A549 (cell line): Measurements from ENCODE around the gene CYP20A1. TPM values are rescaled to one million over a fixed set of nuclear protein-coding genes. Genes with fewer than 3 reads are reported as not detected.
A peak's percentile ranks its signal among the peaks of the same experiment; 100 is the strongest.
"Not testable (repeated sequence)": the region's sequence is repeated elsewhere in the genome, so short reads cannot be mapped to it uniquely, and the experiment has no call there.

Source experiments
- ATAC-seq, 2 experiments: fragments of 200-7000 bp in 1 of 2; fragments of >200 bp in 1 of 2; cut with Nextera tagmentation in 1 of 2; cut with Tn5 transposase in 1 of 2; 3 replicates each; pipeline versions ENCODE4 v1.8.0 to v1.9.1; 2018 to 2020; ENCODE audit warnings: mild to moderate bottlenecking in 1 of 2, moderate library complexity in 1 of 2
- CTCF ChIA-PET: fragments of 300-600 bp; sonication (Branson Sonifier 250); formaldehyde crosslinking; extraction: SDS; loops from one replicate; lab custom pipeline; 2021; ENCODE audit warnings: antibody characterized with exemption, inconsistent platforms; lab: Yijun Ruan, JAX
- POLR2A ChIA-PET: fragments of 350-600 bp; formaldehyde crosslinking; extraction: SDS; loops from one replicate; lab custom pipeline; 2021; ENCODE audit warnings: antibody characterized with exemption, inconsistent platforms; lab: Yijun Ruan, JAX
- DNase-seq, 2 experiments: peaks; one replicate each; pipeline versions ENCODE4 v3.0.0 to v3.0.0-alpha.2; 2011 to 2016; ENCODE audit warnings: low read depth in 1 of 2, low spot score in 1 of 2
- FAIRE-seq: peaks from 2 replicates; lab custom pipeline; 2011; peaks lifted over from hg19 to GRCh38; lab: Jason Lieb, UNC
- H3K27ac ChIP-seq, 2 experiments: fragments of >200 bp; sonication (Bioruptor Twin); formaldehyde crosslinking; 3 replicates each; pipeline ENCODE4 v1.5.1; 2016 to 2017
- H3K4me1 ChIP-seq: fragments of >200 bp; sonication (Bioruptor Twin); formaldehyde crosslinking; 3 replicates; pipeline ENCODE4 v1.6.1; 2016
- H3K4me2 ChIP-seq: fragments of >200 bp; sonication (Bioruptor Twin); formaldehyde crosslinking; 3 replicates; pipeline ENCODE4 v1.6.1; 2016
- H3K4me3 ChIP-seq: fragments of >200 bp; sonication (Bioruptor Twin); formaldehyde crosslinking; 3 replicates; pipeline ENCODE4 v1.5.1; 2016
- H3K9me3 ChIP-seq: fragments of >200 bp; sonication (Bioruptor Twin); formaldehyde crosslinking; 3 replicates; pipeline ENCODE4 v1.6.1; 2016
- BCL3 ChIP-seq: fragments of >200 bp; sonication (Bioruptor Twin); formaldehyde crosslinking; IDR thresholded peaks from 3 replicates; pipeline ENCODE4 v1.6.1; 2016
- E2F6 ChIP-seq: IDR thresholded peaks from 2 replicates; pipeline ENCODE4 v1.6.1; 2012; ENCODE audit warnings: low read depth, borderline replicate concordance
- FOSL2 ChIP-seq, 2 experiments: fragments of 450-650 bp in 1 of 2; fragments of >200 bp in 1 of 2; sonication (Bioruptor Twin) in 1 of 2; formaldehyde crosslinking; IDR thresholded peaks; 2 replicates each; pipeline versions ENCODE4 v1.5.0 to v1.6.1; 2016 to 2020; ENCODE audit warnings: mild to moderate bottlenecking in 1 of 2, moderate library complexity in 1 of 2
- HDAC2 ChIP-seq: fragments of 200-600 bp; sonication (generic); IDR thresholded peaks from 2 replicates; pipeline ENCODE4 v1.6.1; 2016
- HOXB5 ChIP-seq: fragments of 250-450 bp; sonication (Bioruptor Pico); IDR thresholded peaks from 2 replicates; pipeline ENCODE4 v1.5.0; 2020; ENCODE audit warnings: mild to moderate bottlenecking, moderate library complexity
- JUN ChIP-seq, 2 experiments: fragments of >200 bp; sonication (Bioruptor Twin); formaldehyde crosslinking; IDR thresholded peaks; 2 replicates in 1 of 2; 3 replicates in 1 of 2; pipeline ENCODE4 v1.6.1; 2016 to 2017
- KDM5A ChIP-seq: fragments of 200-600 bp; sonication (generic); IDR thresholded peaks from 2 replicates; pipeline ENCODE4 v1.6.1; 2016; ENCODE audit warnings: antibody characterized with exemption, mild to moderate bottlenecking
- MAFK ChIP-seq: fragments of 450-650 bp; IDR thresholded peaks from 2 replicates; pipeline ENCODE4 v1.6.1; 2014; ENCODE audit not compliant: partially characterized antibody
- MAZ ChIP-seq: fragments of 150-350 bp; IDR thresholded peaks from 2 replicates; pipeline ENCODE4 v1.6.1; 2014; ENCODE audit warnings: antibody characterized with exemption, low read depth, low read length, borderline replicate concordance
- ZC3H11A ChIP-seq: fragments of 450-650 bp; IDR thresholded peaks from 2 replicates; pipeline ENCODE4 v1.6.1; 2014; ENCODE audit warnings: antibody characterized with exemption, mild to moderate bottlenecking
- ZSCAN20 ChIP-seq: fragments of 250-450 bp; sonication (Bioruptor Pico); IDR thresholded peaks from 2 replicates; pipeline ENCODE4 v1.8.0; 2022; ENCODE audit warnings: mild to moderate bottlenecking, moderate library complexity
- WGBS: methylation state at CpG from one replicate; pipeline ENCODE4 v1.1.6; 2017; ENCODE audit errors: missing lambda C conversion rate; 5-methylcytosine and 5-hydroxymethylcytosine counted together
- polyA plus RNA-seq, 4 experiments: library from polyadenylated mRNA; depleted of rRNA in 3 of 4; stranded (reverse); fragments of >200 nt; fragmentation: RNase III in 1 of 4; extraction: RNeasy Plus Mini Kit Qiagen cat#74134 plus additional on column Dnase treatment in 1 of 4; gene quantifications; 2 replicates in 3 of 4; 3 replicates in 1 of 4; pipeline ENCODE4 v1.2.3, GENCODE V29; 2011 to 2017
- TF ChIP-seq, protein P1 (sequence below): fragments of >200 bp; sonication (Bioruptor Twin); formaldehyde crosslinking; IDR thresholded peaks from 2 replicates; pipeline ENCODE4 v1.6.1; 2016
- TF ChIP-seq, protein P2 (sequence below): fragments of 200-600 bp; sonication (generic); IDR thresholded peaks from 2 replicates; pipeline ENCODE4 v1.6.1; 2016; ENCODE audit warnings: antibody characterized with exemption, mild to moderate bottlenecking, moderate library complexity
- TF ChIP-seq, protein P3 (sequence below): IDR thresholded peaks from 2 replicates; pipeline ENCODE4 v1.6.1; 2012

The CYP20A1 gene
- polyA plus RNA-seq, 2 of the 4 experiments (the other 2 are of a cell fraction): 7.5 to 19.7 TPM

DNA sequence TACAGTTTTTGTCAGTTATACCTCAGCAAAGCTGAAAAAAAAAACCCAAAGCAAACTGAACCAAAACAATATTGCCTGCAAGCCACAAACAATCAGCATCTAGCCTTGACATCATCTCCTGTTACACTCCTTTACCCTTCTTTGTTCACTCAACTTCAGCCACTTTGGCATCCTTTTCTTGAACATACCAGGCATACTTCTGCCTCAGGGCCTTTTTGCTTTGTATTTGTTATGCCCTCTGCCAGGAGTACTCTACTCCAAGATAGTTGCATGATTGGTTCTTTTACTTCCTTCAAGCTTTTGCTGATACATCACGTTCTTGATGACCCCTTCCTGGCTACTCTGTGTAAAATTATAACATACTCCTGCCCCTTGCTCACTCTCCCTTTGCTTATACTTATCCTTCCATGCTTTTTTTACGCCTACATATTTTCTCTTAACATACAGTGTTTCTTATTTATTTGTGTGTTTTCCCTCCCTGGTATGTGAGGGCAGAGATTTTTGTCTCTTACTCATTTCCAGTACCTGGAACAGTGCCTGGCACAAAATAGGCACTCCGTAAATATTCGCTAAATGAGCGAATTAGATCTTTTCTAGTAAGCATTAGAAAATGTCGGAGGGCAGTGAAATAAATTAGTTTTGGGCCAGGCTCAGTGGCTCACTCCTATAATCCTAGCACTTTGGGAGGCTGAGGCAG, 102.1 kb downstream of the CYP20A1 start (continued):
- TF ChIP-seq E2F6: no peak
- TF ChIP-seq, protein P1, sequence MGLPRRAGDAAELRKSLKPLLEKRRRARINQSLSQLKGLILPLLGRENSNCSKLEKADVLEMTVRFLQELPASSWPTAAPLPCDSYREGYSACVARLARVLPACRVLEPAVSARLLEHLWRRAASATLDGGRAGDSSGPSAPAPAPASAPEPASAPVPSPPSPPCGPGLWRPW: no peak
- TF ChIP-seq JUN (IDR thresholded peaks at IDR 0.05): peak in 1 of 2 experiments; percentile 38; a peak in 2 of 5 replicates
- TF ChIP-seq KDM5A: no peak
- TF ChIP-seq, all 56 proteins: peak for 4

DNA sequence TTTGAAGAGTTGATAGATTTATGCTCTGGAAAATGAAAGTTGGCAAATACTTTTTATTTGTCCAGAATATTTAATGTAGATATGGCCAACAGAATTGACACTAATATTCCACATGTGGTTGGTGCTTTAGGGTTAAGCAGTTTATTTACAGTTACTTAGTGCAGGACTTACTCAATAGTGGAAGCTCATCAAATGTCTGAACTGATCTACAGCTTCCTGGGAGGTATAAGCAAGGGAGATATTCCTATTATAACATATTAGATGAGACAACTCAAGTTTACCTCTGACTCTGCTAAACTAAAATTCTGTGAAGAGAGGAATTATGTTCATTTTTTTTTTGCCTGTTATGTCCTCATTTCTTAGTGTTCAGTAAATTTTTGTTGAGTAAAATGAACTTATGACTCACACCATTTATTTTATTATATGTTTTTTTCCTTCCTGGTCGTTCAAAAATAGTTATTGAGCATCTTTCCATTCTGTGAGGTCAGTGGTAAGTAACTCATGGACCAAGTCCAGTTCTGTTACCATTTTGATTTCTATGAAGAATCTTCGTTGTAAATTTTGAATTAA, 103.0 kb downstream of the CYP20A1 start:
- Histone ChIP-seq H3K4me3 (peak overlapping the region; percentile 10; the same call in 1 of the 3 replicates), H3K4me1 (peaks cover 40% of the 10 kb centered on the region), H3K4me2 (peak overlapping the region; percentile 58), H3K27ac (peak overlapping the region; percentile 62 to 80), H3K9me3 (no peaks in the 10 kb centered on the region)
- 48% methylated on average over 2 of the region's 2 CpGs for WGBS
- no peak for FAIRE-seq
- TF ChIP-seq FOSL2 (IDR thresholded peaks at IDR 0.05): no peak
- peak; percentile 48; the same call in 1 of the 2 replicates for TF ChIP-seq FOSL2 (CRISPR knock-in tag; IDR thresholded peaks at IDR 0.05)
- TF ChIP-seq BCL3: no peak
- ChIA-PET CTCF (interaction anchor here (0.6 kb wide), 1 partner anchor 568 kb away, joined by 3 read pairs; no protein-coding TSS in a partner anchor), POLR2A (no interaction called here)
- peak in 1 of 2 experiments; percentile 9; a peak in 1 of 6 replicates for ATAC-seq
- no peak for DNase-seq

GRCh38 chr2:203342374-203342773, 103.6 kb downstream of the CYP20A1 start:
- H3K4me3 ChIP-seq, H3K9me3 ChIP-seq, ATAC-seq, FAIRE-seq, DNase-seq, POLR2A ChIA-PET: not testable (repeated sequence)
- peak; percentile 97 for TF ChIP-seq ZC3H11A
- peaks cover 41% of the 10 kb centered on the region for H3K4me1 ChIP-seq
- H3K4me2 ChIP-seq: peak overlapping the region; percentile 58; the same call in 2 of the 3 replicates
- H3K27ac ChIP-seq: peak overlapping the region; percentile 20 to 62; a peak in 2 of 6 replicates
- 98% methylated on average over 4 of the region's 4 CpGs for WGBS
- CTCF ChIA-PET: interaction anchor here (0.6 kb wide), 1 partner anchor 143 kb away, joined by 3 read pairs; no protein-coding TSS in a partner anchor

GRCh38 chr2:203344667-203345066, 105.8 kb downstream of the CYP20A1 start:
- H3K4me2 ChIP-seq: no peak overlapping the region
- POLR2A ChIA-PET: no interaction called here
- FAIRE-seq: no peak
- H3K27ac ChIP-seq: no peak overlapping the region
- no peak for ATAC-seq
- CTCF ChIA-PET: interaction anchor here (0.7 to 1.0 kb wide), 2 partner anchors 45 to 109 kb away, joined by 3 to 5 read pairs; no protein-coding TSS in a partner anchor
- H3K9me3 ChIP-seq: no peaks in the 10 kb centered on the region
- peaks cover 38% of the 10 kb centered on the region for H3K4me1 ChIP-seq
- TF ChIP-seq MAFK (peak; percentile 74), HDAC2 (no peak)
- H3K4me3 ChIP-seq: no peak overlapping the region
- 94% methylated on average over 12 of the region's 12 CpGs for WGBS
- no peak for DNase-seq

DNA sequence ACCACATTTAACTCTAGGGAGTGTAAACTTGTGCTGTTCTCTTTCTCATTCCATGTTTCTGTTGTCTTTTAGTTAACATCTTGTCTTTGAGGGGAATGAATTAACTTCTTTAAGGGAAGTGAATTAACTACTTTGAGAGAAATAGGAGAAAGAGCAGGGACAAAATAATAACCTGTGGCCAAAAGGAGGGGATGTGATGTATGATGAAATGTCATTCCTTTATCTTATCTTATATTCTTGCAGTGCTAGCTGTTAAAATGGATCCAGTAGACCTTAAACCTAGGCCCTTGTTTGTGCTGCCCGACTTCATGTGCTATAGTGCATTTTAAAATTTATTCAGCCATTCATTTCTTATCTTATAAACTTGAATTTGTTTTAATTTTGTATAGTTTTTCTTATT, 107.8 kb downstream of the CYP20A1 start:
- 86% methylated on average over 1 of the region's 1 CpG for WGBS
- Histone ChIP-seq H3K4me1 (peaks cover 21% of the 10 kb centered on the region), H3K9me3 (no peaks in the 10 kb centered on the region), H3K27ac (no peak overlapping the region), H3K4me2 (no peak overlapping the region), H3K4me3 (no peak overlapping the region)
- POLR2A ChIA-PET: no interaction called here
- no peak for ATAC-seq
- TF ChIP-seq KDM5A (no peak), HOXB5 (CRISPR knock-in tag) (no peak), MAZ (no peak), FOSL2 (IDR thresholded peaks at IDR 0.05) (no peak), FOSL2 (CRISPR knock-in tag; IDR thresholded peaks at IDR 0.05) (no peak), ZSCAN20 (CRISPR knock-in tag) (no peak), JUN (IDR thresholded peaks at IDR 0.05) (no peak), ZC3H11A (no peak)
- TF ChIP-seq, protein P2, sequence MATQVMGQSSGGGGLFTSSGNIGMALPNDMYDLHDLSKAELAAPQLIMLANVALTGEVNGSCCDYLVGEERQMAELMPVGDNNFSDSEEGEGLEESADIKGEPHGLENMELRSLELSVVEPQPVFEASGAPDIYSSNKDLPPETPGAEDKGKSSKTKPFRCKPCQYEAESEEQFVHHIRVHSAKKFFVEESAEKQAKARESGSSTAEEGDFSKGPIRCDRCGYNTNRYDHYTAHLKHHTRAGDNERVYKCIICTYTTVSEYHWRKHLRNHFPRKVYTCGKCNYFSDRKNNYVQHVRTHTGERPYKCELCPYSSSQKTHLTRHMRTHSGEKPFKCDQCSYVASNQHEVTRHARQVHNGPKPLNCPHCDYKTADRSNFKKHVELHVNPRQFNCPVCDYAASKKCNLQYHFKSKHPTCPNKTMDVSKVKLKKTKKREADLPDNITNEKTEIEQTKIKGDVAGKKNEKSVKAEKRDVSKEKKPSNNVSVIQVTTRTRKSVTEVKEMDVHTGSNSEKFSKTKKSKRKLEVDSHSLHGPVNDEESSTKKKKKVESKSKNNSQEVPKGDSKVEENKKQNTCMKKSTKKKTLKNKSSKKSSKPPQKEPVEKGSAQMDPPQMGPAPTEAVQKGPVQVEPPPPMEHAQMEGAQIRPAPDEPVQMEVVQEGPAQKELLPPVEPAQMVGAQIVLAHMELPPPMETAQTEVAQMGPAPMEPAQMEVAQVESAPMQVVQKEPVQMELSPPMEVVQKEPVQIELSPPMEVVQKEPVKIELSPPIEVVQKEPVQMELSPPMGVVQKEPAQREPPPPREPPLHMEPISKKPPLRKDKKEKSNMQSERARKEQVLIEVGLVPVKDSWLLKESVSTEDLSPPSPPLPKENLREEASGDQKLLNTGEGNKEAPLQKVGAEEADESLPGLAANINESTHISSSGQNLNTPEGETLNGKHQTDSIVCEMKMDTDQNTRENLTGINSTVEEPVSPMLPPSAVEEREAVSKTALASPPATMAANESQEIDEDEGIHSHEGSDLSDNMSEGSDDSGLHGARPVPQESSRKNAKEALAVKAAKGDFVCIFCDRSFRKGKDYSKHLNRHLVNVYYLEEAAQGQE: no peak
- TF ChIP-seq, protein P1: no peak
- TF ChIP-seq, protein P3, sequence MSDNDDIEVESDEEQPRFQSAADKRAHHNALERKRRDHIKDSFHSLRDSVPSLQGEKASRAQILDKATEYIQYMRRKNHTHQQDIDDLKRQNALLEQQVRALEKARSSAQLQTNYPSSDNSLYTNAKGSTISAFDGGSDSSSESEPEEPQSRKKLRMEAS: no peak
- no peak for DNase-seq
- FAIRE-seq: no peak
- CTCF ChIA-PET: interaction anchor here (0.7 kb wide), 1 partner anchor 123 kb away, joined by 3 read pairs; no protein-coding TSS in a partner anchor
